H1 (cell line): ENCODE data around the gene PPARD. TPM values are rescaled to one million over a fixed set of nuclear protein-coding genes. Genes with fewer than 3 reads are reported as not detected.

ENCODE experiments used
- BCL11A ChIP-seq, 2 experiments: IDR thresholded peaks; one replicate each; pipeline ENCODE4 v1.6.1; 2011; ENCODE audit warnings: low read depth in 2 of 2, low read length in 2 of 2, mild to moderate bottlenecking in 2 of 2
- CHD7 ChIP-seq: fragments of 300-600 bp; sonication (generic); IDR thresholded peaks from 2 replicates; pipeline ENCODE4 v1.7.1; 2012; ENCODE audit warnings: low read length, moderate library complexity, mild to moderate bottlenecking, inconsistent platforms; ENCODE audit not compliant: insufficient replicate concordance
- EP300 ChIP-seq, 2 experiments: IDR thresholded peaks; 1 replicate in 1 of 2; 2 replicates in 1 of 2; pipeline ENCODE4 v1.6.1; 2011 to 2012; ENCODE audit warnings: low read depth in 2 of 2, low read length in 2 of 2, mild to moderate bottlenecking in 2 of 2, borderline replicate concordance in 1 of 2, inconsistent platforms in 1 of 2, moderate library complexity in 1 of 2
- TCF12 ChIP-seq: IDR thresholded peaks from 2 replicates; pipeline ENCODE4 v1.6.1; 2011; ENCODE audit warnings: low read depth, mild to moderate bottlenecking, low read length
- polyA plus RNA-seq, 7 experiments: library from polyadenylated mRNA; depleted of rRNA in 3 of 7; stranded (reverse) in 5 of 7; unstranded in 2 of 7; fragments of >200 nt in 5 of 7; fragments of 200-250 nt in 2 of 7; gene quantifications; 1 replicate in 5 of 7; 2 replicates in 1 of 7; 4 replicates in 1 of 7; pipeline versions ENCODE4 v1.2.1 to v1.2.3, GENCODE V29; 2011 to 2013; ENCODE audit warnings: missing spikeins in 2 of 7, mixed read lengths in 2 of 7
- total RNA-seq: library from RNA; stranded (reverse); fragmentation: NEBNext Ultra II Directional; extraction: Animal tissue kit (Norgen Biotek cat#: 25700); gene quantifications from 2 replicates; pipeline ENCODE4 v1.2.1, GENCODE V29; 2021

Gene PPARD
- total and polyA plus RNA-seq, 2 of the 8 experiments (the other 6 are each of a cell fraction or from before 2014, with no cell fraction given): 14.6 to 14.9 TPM

DNA sequence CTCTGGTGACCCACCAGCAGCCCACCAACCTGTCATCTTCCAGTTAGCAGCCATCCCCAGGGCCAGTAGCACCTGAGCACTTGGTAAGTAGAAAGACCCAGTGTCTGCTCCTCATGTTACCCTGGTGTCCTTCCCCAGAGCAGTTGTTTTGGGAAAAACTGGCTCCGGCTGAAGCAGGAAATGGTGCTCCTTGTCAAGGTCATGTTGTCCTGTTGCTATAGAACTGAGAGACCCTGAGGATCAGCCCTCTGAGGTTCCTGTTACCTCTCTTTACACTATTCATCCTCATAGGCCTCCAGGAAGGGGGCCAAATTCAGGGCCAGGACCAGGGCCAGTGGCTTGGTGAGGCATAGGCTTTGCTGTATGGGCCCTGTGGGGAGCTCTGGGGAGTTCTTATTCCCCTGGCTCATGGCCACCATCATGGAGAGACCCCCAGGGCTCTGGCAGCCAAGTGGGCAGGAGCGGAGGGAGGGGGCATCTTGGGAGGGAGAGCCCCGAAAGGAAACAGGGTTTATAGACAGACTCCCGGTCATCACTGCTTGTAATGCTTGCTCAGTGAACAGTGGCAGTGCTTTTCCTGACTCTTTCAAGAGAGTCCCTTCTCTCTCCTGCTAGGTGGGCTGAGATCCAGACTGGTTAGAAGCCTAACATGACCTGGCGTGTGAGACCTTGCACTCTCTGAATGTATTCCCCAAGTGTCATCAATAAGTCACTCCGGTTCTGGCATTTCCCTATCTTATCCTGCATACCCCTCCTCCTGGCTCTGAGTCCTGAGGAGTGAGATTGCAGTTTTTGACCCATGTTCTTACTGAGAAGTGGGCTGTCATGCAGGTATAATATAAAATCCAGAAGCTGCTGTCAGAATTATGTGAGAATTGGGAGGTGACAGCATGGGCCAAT, 50.7 kb downstream of the PPARD start (continued):
- no peak for TF ChIP-seq CHD7
- no peak for TF ChIP-seq TCF12
- TF ChIP-seq EP300 (IDR thresholded peaks at IDR 0.05; ENCODE audit: borderline replicate concordance in 1 of 2, low read depth in 2 of 2, low read length in 2 of 2): no peak
- no peak for TF ChIP-seq BCL11A (IDR thresholded peaks at IDR 0.05; ENCODE audit: low read depth in 2 of 2, low read length in 2 of 2)
- TF ChIP-seq, all 59 proteins: peak for 0
